HL-60 (cell line): Measurements from ENCODE around the gene ARMC10.
"Not testable (repeated sequence)": the region's sequence is repeated elsewhere in the genome, so short reads cannot be mapped to it uniquely, and the experiment has no call there.

Source experiments
- DNase-seq, 2 experiments: peaks; one replicate each; pipeline ENCODE4 v3.0.0-alpha.2; 2010 to 2020; ENCODE audit warnings: low read depth in 1 of 2, low spot score in 1 of 2
- H3K27ac ChIP-seq: fragments of 250-450 bp; sonication (Bioruptor Pico); replicated peaks from 2 replicates; pipeline ENCODE4 v1.5.1; 2020; ENCODE audit warnings: mild to moderate bottlenecking, moderate library complexity
- H3K27me3 ChIP-seq: fragments of 250-450 bp; sonication (Bioruptor Pico); 2 replicates; pipeline ENCODE4 v1.5.1; 2021; ENCODE audit warnings: mild to moderate bottlenecking, moderate library complexity; ENCODE audit not compliant: insufficient read depth, poor library complexity, severe bottlenecking
- H3K4me3 ChIP-seq: replicated peaks from 2 replicates; pipeline ENCODE4 v1.5.1; 2011; ENCODE audit warnings: mild to moderate bottlenecking, control low read depth, low read length; ENCODE audit not compliant: insufficient read depth
- GABPA ChIP-seq: IDR thresholded peaks from 2 replicates; pipeline ENCODE4 v1.6.1; 2012; ENCODE audit warnings: low read depth
- POLR2AphosphoS5 ChIP-seq: IDR thresholded peaks from 2 replicates; pipeline ENCODE4 v1.6.1; 2012; ENCODE audit warnings: low read depth
- SPI1 ChIP-seq: IDR thresholded peaks from 2 replicates; pipeline ENCODE4 v1.6.1; 2012; ENCODE audit warnings: low read depth, mild to moderate bottlenecking, borderline replicate concordance
- TF ChIP-seq, protein P1 (sequence below): IDR thresholded peaks from one replicate; pipeline ENCODE4 v1.5.1; 2011; ENCODE audit warnings: low read length, control low read depth, inconsistent platforms; ENCODE audit not compliant: insufficient read depth
- TF ChIP-seq, protein P2 (sequence below): IDR thresholded peaks from 2 replicates; pipeline ENCODE4 v1.6.1; 2012; ENCODE audit warnings: low read depth; ENCODE audit not compliant: insufficient replicate concordance

Gene ARMC10

GRCh38 chr7:103048833-103049232 is 26.1 kb upstream of the ARMC10 start:
- Histone ChIP-seq H3K4me3 (no peak overlapping the region), H3K27ac (no peak overlapping the region), H3K27me3 (no peaks in the 10 kb centered on the region)
- no peak for TF ChIP-seq POLR2AphosphoS5
- TF ChIP-seq SPI1: no peak
- TF ChIP-seq, protein P1, sequence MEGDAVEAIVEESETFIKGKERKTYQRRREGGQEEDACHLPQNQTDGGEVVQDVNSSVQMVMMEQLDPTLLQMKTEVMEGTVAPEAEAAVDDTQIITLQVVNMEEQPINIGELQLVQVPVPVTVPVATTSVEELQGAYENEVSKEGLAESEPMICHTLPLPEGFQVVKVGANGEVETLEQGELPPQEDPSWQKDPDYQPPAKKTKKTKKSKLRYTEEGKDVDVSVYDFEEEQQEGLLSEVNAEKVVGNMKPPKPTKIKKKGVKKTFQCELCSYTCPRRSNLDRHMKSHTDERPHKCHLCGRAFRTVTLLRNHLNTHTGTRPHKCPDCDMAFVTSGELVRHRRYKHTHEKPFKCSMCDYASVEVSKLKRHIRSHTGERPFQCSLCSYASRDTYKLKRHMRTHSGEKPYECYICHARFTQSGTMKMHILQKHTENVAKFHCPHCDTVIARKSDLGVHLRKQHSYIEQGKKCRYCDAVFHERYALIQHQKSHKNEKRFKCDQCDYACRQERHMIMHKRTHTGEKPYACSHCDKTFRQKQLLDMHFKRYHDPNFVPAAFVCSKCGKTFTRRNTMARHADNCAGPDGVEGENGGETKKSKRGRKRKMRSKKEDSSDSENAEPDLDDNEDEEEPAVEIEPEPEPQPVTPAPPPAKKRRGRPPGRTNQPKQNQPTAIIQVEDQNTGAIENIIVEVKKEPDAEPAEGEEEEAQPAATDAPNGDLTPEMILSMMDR: no peak
- TF ChIP-seq, protein P2, sequence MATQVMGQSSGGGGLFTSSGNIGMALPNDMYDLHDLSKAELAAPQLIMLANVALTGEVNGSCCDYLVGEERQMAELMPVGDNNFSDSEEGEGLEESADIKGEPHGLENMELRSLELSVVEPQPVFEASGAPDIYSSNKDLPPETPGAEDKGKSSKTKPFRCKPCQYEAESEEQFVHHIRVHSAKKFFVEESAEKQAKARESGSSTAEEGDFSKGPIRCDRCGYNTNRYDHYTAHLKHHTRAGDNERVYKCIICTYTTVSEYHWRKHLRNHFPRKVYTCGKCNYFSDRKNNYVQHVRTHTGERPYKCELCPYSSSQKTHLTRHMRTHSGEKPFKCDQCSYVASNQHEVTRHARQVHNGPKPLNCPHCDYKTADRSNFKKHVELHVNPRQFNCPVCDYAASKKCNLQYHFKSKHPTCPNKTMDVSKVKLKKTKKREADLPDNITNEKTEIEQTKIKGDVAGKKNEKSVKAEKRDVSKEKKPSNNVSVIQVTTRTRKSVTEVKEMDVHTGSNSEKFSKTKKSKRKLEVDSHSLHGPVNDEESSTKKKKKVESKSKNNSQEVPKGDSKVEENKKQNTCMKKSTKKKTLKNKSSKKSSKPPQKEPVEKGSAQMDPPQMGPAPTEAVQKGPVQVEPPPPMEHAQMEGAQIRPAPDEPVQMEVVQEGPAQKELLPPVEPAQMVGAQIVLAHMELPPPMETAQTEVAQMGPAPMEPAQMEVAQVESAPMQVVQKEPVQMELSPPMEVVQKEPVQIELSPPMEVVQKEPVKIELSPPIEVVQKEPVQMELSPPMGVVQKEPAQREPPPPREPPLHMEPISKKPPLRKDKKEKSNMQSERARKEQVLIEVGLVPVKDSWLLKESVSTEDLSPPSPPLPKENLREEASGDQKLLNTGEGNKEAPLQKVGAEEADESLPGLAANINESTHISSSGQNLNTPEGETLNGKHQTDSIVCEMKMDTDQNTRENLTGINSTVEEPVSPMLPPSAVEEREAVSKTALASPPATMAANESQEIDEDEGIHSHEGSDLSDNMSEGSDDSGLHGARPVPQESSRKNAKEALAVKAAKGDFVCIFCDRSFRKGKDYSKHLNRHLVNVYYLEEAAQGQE: no peak
- TF ChIP-seq GABPA: no peak
- peak in 1 of 2 experiments; percentile 15 for DNase-seq

DNA sequence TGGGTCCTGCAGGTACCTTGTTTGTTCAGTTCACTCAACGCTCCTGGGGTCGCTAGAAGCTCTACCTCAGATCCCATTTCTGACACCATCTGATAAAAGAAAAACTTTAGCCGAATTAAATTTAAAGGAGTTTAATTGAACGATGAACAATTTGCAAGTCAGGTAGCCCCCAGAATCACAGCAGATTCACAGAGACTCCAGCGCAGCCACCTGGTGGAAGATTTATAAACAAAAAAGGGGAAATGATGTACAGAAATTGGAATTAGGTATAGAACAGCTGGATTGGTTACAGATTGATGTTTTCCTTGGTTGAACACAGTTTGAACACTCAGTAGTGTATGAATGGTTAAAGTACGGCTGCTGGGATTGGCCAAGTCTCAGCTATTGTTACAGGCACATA is 23.4 kb upstream of the ARMC10 start:
- TF ChIP-seq, protein P2: no peak
- no peak for TF ChIP-seq SPI1
- TF ChIP-seq GABPA: no peak
- TF ChIP-seq POLR2AphosphoS5: no peak
- TF ChIP-seq, protein P1: no peak

GRCh38 chr7:103056006-103056405 is 18.9 kb upstream of the ARMC10 start:
- not testable (repeated sequence) for H3K4me3 ChIP-seq, DNase-seq, H3K27me3 ChIP-seq, H3K27ac ChIP-seq

More for the DNA sequence above, 23.4 kb upstream of the ARMC10 start:
- no peak overlapping the region for H3K27ac ChIP-seq
- H3K4me3 ChIP-seq: no peak overlapping the region
- no peak for DNase-seq
- H3K27me3 ChIP-seq: no peaks in the 10 kb centered on the region

DNA sequence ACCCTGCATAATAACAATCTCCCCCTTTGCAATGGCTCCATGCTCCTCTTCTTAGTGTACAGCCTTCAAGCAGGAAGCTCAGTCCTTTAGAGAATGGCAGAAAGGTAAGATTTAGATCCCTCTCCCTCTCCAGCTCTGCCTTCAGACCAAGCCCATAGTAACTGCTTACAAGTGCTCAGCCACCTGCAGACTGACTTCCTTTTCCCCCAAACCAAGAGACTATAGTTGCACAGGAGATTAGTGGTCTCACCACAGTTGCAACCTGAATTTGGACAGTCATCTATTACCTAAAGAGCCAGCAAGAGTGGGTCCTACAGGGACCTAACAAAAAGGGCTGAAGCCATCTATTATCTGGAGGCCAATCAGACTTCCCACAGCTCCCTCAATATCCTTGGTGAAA is 16.8 kb upstream of the ARMC10 start:
- H3K27ac ChIP-seq: no peak overlapping the region
- H3K4me3 ChIP-seq: no peak overlapping the region
- no peaks in the 10 kb centered on the region for H3K27me3 ChIP-seq
- DNase-seq: no peak
- no peak for TF ChIP-seq SPI1
- TF ChIP-seq, protein P2: no peak
- TF ChIP-seq, protein P1: no peak
- TF ChIP-seq GABPA: no peak
- TF ChIP-seq POLR2AphosphoS5: no peak
